ENCODE results near the gene HTT.

DNA sequence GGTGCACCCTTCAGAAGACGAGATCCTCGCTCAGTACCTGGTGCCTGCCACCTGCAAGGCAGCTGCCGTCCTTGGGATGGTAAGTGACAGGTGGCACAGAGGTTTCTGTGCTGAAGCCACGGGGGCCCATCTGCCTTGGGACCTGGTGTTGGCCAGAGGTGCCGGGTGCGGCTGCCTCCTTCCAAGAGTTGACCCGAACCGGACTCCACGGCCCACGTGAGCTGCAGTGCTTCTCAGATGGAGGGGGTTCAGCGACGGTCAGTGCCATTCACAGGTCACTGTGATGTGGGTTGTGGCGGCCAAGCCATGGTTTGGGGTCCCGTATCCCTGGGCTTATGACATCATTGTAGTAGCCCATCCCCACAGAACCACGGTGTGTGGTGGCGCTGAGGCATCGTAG lies 155.5 kb downstream of the HTT start:
- TF ChIP-seq, protein P1, sequence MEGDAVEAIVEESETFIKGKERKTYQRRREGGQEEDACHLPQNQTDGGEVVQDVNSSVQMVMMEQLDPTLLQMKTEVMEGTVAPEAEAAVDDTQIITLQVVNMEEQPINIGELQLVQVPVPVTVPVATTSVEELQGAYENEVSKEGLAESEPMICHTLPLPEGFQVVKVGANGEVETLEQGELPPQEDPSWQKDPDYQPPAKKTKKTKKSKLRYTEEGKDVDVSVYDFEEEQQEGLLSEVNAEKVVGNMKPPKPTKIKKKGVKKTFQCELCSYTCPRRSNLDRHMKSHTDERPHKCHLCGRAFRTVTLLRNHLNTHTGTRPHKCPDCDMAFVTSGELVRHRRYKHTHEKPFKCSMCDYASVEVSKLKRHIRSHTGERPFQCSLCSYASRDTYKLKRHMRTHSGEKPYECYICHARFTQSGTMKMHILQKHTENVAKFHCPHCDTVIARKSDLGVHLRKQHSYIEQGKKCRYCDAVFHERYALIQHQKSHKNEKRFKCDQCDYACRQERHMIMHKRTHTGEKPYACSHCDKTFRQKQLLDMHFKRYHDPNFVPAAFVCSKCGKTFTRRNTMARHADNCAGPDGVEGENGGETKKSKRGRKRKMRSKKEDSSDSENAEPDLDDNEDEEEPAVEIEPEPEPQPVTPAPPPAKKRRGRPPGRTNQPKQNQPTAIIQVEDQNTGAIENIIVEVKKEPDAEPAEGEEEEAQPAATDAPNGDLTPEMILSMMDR (IDR thresholded peaks at IDR 0.05 in 2 of 3, conservative IDR thresholded peaks at IDR 0.05 in 1 of 3; ENCODE audit: control insufficient read depth in 2 of 3, extremely low read depth in 1 of 3, insufficient read depth in 1 of 3, low read depth in 3 of 3, low read length in 3 of 3): no peak
- TF ChIP-seq ESRRA (IDR thresholded peaks at IDR 0.05; ENCODE audit: low read length): no peak
- TF ChIP-seq, protein P2, sequence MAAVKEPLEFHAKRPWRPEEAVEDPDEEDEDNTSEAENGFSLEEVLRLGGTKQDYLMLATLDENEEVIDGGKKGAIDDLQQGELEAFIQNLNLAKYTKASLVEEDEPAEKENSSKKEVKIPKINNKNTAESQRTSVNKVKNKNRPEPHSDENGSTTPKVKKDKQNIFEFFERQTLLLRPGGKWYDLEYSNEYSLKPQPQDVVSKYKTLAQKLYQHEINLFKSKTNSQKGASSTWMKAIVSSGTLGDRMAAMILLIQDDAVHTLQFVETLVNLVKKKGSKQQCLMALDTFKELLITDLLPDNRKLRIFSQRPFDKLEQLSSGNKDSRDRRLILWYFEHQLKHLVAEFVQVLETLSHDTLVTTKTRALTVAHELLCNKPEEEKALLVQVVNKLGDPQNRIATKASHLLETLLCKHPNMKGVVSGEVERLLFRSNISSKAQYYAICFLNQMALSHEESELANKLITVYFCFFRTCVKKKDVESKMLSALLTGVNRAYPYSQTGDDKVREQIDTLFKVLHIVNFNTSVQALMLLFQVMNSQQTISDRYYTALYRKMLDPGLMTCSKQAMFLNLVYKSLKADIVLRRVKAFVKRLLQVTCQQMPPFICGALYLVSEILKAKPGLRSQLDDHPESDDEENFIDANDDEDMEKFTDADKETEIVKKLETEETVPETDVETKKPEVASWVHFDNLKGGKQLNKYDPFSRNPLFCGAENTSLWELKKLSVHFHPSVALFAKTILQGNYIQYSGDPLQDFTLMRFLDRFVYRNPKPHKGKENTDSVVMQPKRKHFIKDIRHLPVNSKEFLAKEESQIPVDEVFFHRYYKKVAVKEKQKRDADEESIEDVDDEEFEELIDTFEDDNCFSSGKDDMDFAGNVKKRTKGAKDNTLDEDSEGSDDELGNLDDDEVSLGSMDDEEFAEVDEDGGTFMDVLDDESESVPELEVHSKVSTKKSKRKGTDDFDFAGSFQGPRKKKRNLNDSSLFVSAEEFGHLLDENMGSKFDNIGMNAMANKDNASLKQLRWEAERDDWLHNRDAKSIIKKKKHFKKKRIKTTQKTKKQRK (IDR thresholded peaks at IDR 0.05; ENCODE audit: low read depth, low read length): no peak
- TF ChIP-seq NFYA (IDR thresholded peaks at IDR 0.05; ENCODE audit: borderline replicate concordance, low read depth, low read length): no peak
- TF ChIP-seq, protein P3, sequence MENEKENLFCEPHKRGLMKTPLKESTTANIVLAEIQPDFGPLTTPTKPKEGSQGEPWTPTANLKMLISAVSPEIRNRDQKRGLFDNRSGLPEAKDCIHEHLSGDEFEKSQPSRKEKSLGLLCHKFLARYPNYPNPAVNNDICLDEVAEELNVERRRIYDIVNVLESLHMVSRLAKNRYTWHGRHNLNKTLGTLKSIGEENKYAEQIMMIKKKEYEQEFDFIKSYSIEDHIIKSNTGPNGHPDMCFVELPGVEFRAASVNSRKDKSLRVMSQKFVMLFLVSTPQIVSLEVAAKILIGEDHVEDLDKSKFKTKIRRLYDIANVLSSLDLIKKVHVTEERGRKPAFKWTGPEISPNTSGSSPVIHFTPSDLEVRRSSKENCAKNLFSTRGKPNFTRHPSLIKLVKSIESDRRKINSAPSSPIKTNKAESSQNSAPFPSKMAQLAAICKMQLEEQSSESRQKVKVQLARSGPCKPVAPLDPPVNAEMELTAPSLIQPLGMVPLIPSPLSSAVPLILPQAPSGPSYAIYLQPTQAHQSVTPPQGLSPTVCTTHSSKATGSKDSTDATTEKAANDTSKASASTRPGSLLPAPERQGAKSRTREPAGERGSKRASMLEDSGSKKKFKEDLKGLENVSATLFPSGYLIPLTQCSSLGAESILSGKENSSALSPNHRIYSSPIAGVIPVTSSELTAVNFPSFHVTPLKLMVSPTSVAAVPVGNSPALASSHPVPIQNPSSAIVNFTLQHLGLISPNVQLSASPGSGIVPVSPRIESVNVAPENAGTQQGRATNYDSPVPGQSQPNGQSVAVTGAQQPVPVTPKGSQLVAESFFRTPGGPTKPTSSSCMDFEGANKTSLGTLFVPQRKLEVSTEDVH (IDR thresholded peaks at IDR 0.05; ENCODE audit: low read depth, partially characterized antibody): no peak
- TF ChIP-seq RCOR1 (conservative IDR thresholded peaks at IDR 0.05; ENCODE audit: low read depth, low read length): no peak
- TF ChIP-seq NR2C2 (IDR thresholded peaks at IDR 0.05; ENCODE audit: borderline replicate concordance, control insufficient read depth, insufficient read length, low read depth): no peak
- no peak for TF ChIP-seq SP1 (IDR thresholded peaks at IDR 0.05; ENCODE audit: low read depth, low read length)
- no peak for TF ChIP-seq YY1 (IDR thresholded peaks at IDR 0.05; ENCODE audit: low read depth, low read length)
- no peak for TF ChIP-seq CHD2 (IDR thresholded peaks at IDR 0.05; ENCODE audit: borderline replicate concordance, low read depth, low read length)

All from GM12878 (cell line).